Ishikawa (cell line): ENCODE data around the gene FGF14.

Experiments used
- EP300 ChIP-seq: IDR thresholded peaks from 2 replicates; pipeline ENCODE4 v1.6.1; 2012; ENCODE audit warnings: borderline replicate concordance
- RAD21 ChIP-seq: IDR thresholded peaks from 2 replicates; pipeline ENCODE4 v1.6.1; 2012; ENCODE audit warnings: low read depth
- TEAD4 ChIP-seq: IDR thresholded peaks from 2 replicates; pipeline ENCODE4 v1.6.1; 2012
- TF ChIP-seq, protein P1 (sequence below): IDR thresholded peaks from 2 replicates; pipeline ENCODE4 v1.6.1; 2012

DNA sequence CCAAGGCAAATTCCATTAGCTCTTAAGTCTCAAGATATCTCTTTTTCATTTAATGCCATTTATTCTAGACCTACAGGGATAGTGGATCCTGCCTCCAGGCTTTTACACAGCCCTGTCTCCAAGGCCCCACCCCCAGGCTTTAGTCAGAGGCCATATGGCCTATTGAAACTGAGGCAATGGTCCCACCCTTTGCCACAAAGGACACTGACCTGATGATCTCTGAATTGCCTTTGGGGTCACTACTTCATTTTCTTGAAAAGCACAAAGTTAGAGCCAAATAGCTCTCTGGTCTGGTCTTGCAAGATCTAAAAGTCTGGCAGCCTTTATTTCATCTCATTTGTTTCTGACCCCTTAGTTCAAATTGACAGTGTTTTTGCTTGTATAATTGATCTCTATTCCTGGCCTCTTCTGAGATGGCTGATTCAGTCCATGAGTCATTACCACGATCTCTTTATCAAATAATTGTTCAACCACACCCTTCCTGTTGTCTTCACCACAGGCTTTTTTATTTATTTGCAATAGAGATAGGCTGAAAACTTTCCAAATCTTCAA is 209.8 kb downstream of the FGF14 start:
- TF ChIP-seq, protein P1, sequence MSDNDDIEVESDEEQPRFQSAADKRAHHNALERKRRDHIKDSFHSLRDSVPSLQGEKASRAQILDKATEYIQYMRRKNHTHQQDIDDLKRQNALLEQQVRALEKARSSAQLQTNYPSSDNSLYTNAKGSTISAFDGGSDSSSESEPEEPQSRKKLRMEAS: no peak
- no peak for TF ChIP-seq TEAD4
- TF ChIP-seq RAD21: no peak
- TF ChIP-seq EP300: no peak
